ENCODE data around the gene MIOX. TPM values are rescaled to one million over a fixed set of nuclear protein-coding genes. Genes with fewer than 3 reads are reported as not detected.

The MIOX gene
- total and polyA plus RNA-seq, 2 of the 13 experiments (the other 11 are each of a cell fraction or from before 2014, with no cell fraction given): 1.5 to 2.9 TPM

DNA sequence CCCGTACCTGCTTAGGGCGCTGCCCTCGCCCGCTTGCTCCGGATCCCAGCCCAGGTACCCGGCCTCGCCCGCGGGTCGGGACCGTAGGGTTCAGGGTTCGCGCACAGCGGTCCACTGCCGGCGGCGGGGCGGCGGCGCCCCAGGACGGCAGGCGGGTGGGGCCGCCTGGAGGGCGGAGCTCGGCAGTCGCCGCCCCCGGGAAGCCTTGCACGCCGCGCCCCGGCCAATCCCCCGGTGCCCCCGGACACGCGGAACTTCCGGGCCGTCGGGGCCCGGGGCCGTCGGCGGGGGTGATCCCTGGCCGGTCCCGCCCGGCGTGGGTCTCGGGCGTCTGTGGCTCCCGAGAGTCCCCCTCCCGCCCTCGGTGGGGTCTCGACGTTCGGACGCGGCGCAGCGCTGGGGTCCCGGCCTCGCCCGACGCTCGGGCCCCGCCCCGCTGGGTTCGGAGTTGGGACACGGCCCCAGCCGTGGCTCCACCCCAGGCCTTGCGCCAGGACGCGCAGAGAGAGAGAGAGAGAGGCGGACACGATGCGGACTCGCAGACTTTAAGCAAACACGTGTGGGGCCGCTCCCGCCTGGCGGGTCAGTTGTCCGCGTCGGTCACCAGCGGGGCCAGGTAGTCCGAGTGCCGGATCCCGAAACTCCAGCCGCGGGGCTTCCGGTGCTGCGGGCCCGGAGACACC is 43.4 kb downstream of the MIOX start, which contains the start of gene TYMP (continued):
- peak; percentile 39 for TF ChIP-seq ZEB1 (IDR thresholded peaks at IDR 0.05; ENCODE audit: insufficient replicate concordance, low read depth)
- 0 out of 2 replicates have a peak, but pooled peaks have one; percentile 12 for TF ChIP-seq ZNF33A (CRISPR knock-in tag; IDR thresholded peaks at IDR 0.05; ENCODE audit: borderline replicate concordance)
- no peak for TF ChIP-seq JARID2 (CRISPR knock-in tag; IDR thresholded peaks at IDR 0.05; ENCODE audit: insufficient replicate concordance)
- TF ChIP-seq MTA3 (CRISPR knock-in tag; IDR thresholded peaks at IDR 0.05): no peak
- no peak for TF ChIP-seq RFX3 (CRISPR knock-in tag; IDR thresholded peaks at IDR 0.05)
- TF ChIP-seq SRSF1 (optimal IDR thresholded peaks at IDR 0.05; ENCODE audit: low read depth, low read length): no peak
- TF ChIP-seq, protein P1, sequence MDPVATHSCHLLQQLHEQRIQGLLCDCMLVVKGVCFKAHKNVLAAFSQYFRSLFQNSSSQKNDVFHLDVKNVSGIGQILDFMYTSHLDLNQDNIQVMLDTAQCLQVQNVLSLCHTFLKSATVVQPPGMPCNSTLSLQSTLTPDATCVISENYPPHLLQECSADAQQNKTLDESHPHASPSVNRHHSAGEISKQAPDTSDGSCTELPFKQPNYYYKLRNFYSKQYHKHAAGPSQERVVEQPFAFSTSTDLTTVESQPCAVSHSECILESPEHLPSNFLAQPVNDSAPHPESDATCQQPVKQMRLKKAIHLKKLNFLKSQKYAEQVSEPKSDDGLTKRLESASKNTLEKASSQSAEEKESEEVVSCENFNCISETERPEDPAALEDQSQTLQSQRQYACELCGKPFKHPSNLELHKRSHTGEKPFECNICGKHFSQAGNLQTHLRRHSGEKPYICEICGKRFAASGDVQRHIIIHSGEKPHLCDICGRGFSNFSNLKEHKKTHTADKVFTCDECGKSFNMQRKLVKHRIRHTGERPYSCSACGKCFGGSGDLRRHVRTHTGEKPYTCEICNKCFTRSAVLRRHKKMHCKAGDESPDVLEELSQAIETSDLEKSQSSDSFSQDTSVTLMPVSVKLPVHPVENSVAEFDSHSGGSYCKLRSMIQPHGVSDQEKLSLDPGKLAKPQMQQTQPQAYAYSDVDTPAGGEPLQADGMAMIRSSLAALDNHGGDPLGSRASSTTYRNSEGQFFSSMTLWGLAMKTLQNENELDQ (CRISPR knock-in tag; IDR thresholded peaks at IDR 0.05; ENCODE audit: borderline replicate concordance): no peak
- TF ChIP-seq ASH2L (IDR thresholded peaks at IDR 0.05; ENCODE audit: insufficient read length, low read depth, low read length): peak; percentile 25
- no peak for TF ChIP-seq ZNF614 (CRISPR knock-in tag; IDR thresholded peaks at IDR 0.05; ENCODE audit: borderline replicate concordance)
- TF ChIP-seq ZNF850 (CRISPR knock-in tag; conservative IDR thresholded peaks at IDR 0.05): no peak
- no peak for TF ChIP-seq ZSCAN29 (CRISPR knock-in tag; conservative IDR thresholded peaks at IDR 0.05)
- peak; percentile 31; the same call in 1 of the 2 replicates for TF ChIP-seq CEBPB (IDR thresholded peaks at IDR 0.05; ENCODE audit: borderline replicate concordance, low read depth, low read length)
- TF ChIP-seq POGZ (CRISPR knock-in tag; IDR thresholded peaks at IDR 0.05): peak; percentile 48; the same call in 1 of the 2 replicates
- 0 out of 2 replicates have a peak, but pooled peaks have one; percentile 35 for TF ChIP-seq ZFAT (CRISPR knock-in tag; conservative IDR thresholded peaks at IDR 0.05)
- TF ChIP-seq, protein P2, sequence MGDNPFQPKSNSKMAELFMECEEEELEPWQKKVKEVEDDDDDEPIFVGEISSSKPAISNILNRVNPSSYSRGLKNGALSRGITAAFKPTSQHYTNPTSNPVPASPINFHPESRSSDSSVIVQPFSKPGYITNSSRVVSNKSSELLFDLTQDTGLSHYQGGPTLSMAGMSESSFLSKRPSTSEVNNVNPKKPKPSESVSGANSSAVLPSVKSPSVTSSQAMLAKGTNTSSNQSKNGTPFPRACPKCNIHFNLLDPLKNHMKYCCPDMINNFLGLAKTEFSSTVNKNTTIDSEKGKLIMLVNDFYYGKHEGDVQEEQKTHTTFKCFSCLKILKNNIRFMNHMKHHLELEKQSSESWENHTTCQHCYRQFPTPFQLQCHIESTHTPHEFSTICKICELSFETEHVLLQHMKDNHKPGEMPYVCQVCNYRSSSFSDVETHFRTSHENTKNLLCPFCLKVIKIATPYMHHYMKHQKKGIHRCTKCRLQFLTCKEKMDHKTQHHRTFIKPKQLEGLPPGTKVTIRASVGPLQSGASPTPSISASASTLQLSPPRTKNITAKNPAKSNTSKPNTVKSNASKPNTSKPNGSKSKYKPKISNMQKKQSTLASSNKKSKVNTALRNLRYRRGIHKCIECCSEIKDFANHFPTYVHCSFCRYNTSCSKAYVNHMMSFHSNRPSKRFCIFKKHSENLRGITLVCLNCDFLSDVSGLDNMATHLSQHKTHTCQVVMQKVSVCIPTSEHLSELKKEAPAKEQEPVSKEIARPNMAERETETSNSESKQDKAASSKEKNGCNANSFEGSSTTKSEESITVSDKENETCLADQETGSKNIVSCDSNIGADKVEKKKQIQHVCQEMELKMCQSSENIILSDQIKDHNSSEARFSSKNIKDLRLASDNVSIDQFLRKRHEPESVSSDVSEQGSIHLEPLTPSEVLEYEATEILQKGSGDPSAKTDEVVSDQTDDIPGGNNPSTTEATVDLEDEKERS (CRISPR knock-in tag; IDR thresholded peaks at IDR 0.05): no peak
- TF ChIP-seq, protein P3, sequence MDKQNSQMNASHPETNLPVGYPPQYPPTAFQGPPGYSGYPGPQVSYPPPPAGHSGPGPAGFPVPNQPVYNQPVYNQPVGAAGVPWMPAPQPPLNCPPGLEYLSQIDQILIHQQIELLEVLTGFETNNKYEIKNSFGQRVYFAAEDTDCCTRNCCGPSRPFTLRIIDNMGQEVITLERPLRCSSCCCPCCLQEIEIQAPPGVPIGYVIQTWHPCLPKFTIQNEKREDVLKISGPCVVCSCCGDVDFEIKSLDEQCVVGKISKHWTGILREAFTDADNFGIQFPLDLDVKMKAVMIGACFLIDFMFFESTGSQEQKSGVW (CRISPR knock-in tag; IDR thresholded peaks at IDR 0.05; ENCODE audit: borderline replicate concordance): no peak
- TF ChIP-seq ZNF430 (CRISPR knock-in tag; IDR thresholded peaks at IDR 0.05): peak; percentile 66
- no peak for TF ChIP-seq HHEX (CRISPR knock-in tag; IDR thresholded peaks at IDR 0.05)
- no peak for TF ChIP-seq MBD4 (IDR thresholded peaks at IDR 0.05; ENCODE audit: borderline replicate concordance, low read length)
- TF ChIP-seq ZFP82 (CRISPR knock-in tag; IDR thresholded peaks at IDR 0.05; ENCODE audit: borderline replicate concordance): no peak
- TF ChIP-seq BRCA1 (CRISPR knock-in tag; IDR thresholded peaks at IDR 0.05): 0 out of 2 replicates have a peak, but pooled peaks have one; percentile 55
- TF ChIP-seq CC2D1A (CRISPR knock-in tag; IDR thresholded peaks at IDR 0.05): no peak
- no peak for TF ChIP-seq WIZ (CRISPR knock-in tag; IDR thresholded peaks at IDR 0.05)
- no peak for TF ChIP-seq ZZZ3 (CRISPR knock-in tag; IDR thresholded peaks at IDR 0.05; ENCODE audit: borderline replicate concordance)
- TF ChIP-seq MTF1 (CRISPR knock-in tag; IDR thresholded peaks at IDR 0.05): peak; percentile 68
